HepG2 (cell line): ENCODE data around the gene CHMP1A. TPM values are rescaled to one million over a fixed set of nuclear protein-coding genes. Genes with fewer than 3 reads are reported as not detected.

Experiments
- ATM ChIP-seq: fragments of 450-650 bp; IDR thresholded peaks from 2 replicates; pipeline ENCODE4 v1.7.1; 2017; ENCODE audit warnings: mild to moderate bottlenecking, borderline replicate concordance
- ETS1 ChIP-seq: sonication (generic); formaldehyde crosslinking; IDR thresholded peaks from 2 replicates; pipeline ENCODE4 v1.4.0; 2020; ENCODE audit warnings: missing genetic modification reagents
- FOXA3 ChIP-seq: IDR thresholded peaks from 2 replicates; pipeline ENCODE4 v1.6.1; 2016; ENCODE audit warnings: missing genetic modification reagents, missing compliant biosample characterization
- GABPA ChIP-seq, 2 experiments: IDR thresholded peaks; 2 replicates each; pipeline ENCODE4 v1.6.1; 2011 to 2016; ENCODE audit warnings: low read depth in 2 of 2, low read length in 1 of 2, missing biosample characterization in 1 of 2, missing genetic modification characterization in 1 of 2
- JUN ChIP-seq: sonication (generic); formaldehyde crosslinking; IDR thresholded peaks from 2 replicates; pipeline ENCODE4 v1.4.0; 2020; ENCODE audit warnings: mild to moderate bottlenecking, missing genetic modification reagents
- SMAD1 ChIP-seq: sonication (generic); formaldehyde crosslinking; IDR thresholded peaks from 2 replicates; pipeline ENCODE4 v1.4.0; 2020; ENCODE audit warnings: missing genetic modification reagents, low read depth, mild to moderate bottlenecking, borderline replicate concordance
- SP140L ChIP-seq: sonication (generic); formaldehyde crosslinking; IDR thresholded peaks from 2 replicates; pipeline ENCODE4 v1.4.0; 2020; ENCODE audit warnings: missing genetic modification reagents, borderline replicate concordance
- STAT6 ChIP-seq: sonication (generic); formaldehyde crosslinking; IDR thresholded peaks from 2 replicates; pipeline ENCODE4 v1.4.0; 2020; ENCODE audit warnings: missing genetic modification reagents, mild to moderate bottlenecking, borderline replicate concordance
- YEATS2 ChIP-seq: sonication (generic); formaldehyde crosslinking; IDR thresholded peaks from 2 replicates; pipeline ENCODE4 v1.4.0; 2020; ENCODE audit warnings: missing genetic modification reagents, borderline replicate concordance
- ZBTB46 ChIP-seq: sonication (generic); formaldehyde crosslinking; IDR thresholded peaks from 2 replicates; pipeline ENCODE4 v1.4.0; 2020; ENCODE audit warnings: mild to moderate bottlenecking, missing genetic modification reagents, borderline replicate concordance
- ZFP36 ChIP-seq: fragments of 150-350 bp; IDR thresholded peaks from 2 replicates; pipeline ENCODE4 v1.6.1; 2018; ENCODE audit warnings: borderline replicate concordance, low read length, low read depth; ENCODE audit not compliant: partially characterized antibody
- ZFP62 ChIP-seq: sonication (generic); formaldehyde crosslinking; IDR thresholded peaks from 2 replicates; pipeline ENCODE4 v1.4.0; 2020; ENCODE audit warnings: missing genetic modification reagents
- ZHX2 ChIP-seq, 2 experiments: sonication (generic) in 1 of 2; formaldehyde crosslinking in 1 of 2; IDR thresholded peaks; 2 replicates each; pipeline versions ENCODE4 v1.6.1 to v1.9.0; 2014 to 2022; ENCODE audit warnings: antibody characterized with exemption in 1 of 2, borderline replicate concordance in 1 of 2, inconsistent platforms in 1 of 2, low read depth in 1 of 2, missing genetic modification reagents in 1 of 2
- ZNF136 ChIP-seq: sonication (generic); formaldehyde crosslinking; IDR thresholded peaks from 2 replicates; pipeline ENCODE4 v1.8.1; 2022; ENCODE audit warnings: low read depth, mild to moderate bottlenecking, moderate library complexity, missing genetic modification reagents
- ZNF383 ChIP-seq: sonication (generic); formaldehyde crosslinking; IDR thresholded peaks from 2 replicates; pipeline ENCODE4 v1.4.0; 2020; ENCODE audit warnings: missing genetic modification reagents, mild to moderate bottlenecking, borderline replicate concordance
- ZNF615 ChIP-seq: sonication (generic); formaldehyde crosslinking; IDR thresholded peaks from 2 replicates; pipeline ENCODE4 v1.5.0; 2020; ENCODE audit warnings: mild to moderate bottlenecking, missing genetic modification reagents, borderline replicate concordance
- polyA plus RNA-seq, 8 experiments: library from polyadenylated mRNA; depleted of rRNA in 3 of 8; stranded (reverse) in 7 of 8; unstranded in 1 of 8; fragments of >200 nt; fragmentation: Illumina TruSeq in 4 of 8; extraction: Trizol in 4 of 8; gene quantifications; 2 replicates each; pipeline versions ENCODE4 v1.2.1 to v1.2.3, GENCODE V29; 2011 to 2016; ENCODE audit warnings: low read depth in 4 of 8, missing spikeins in 1 of 8, mixed read lengths in 1 of 8; ENCODE audit not compliant: insufficient read depth in 1 of 8
- total RNA-seq, 5 experiments: library from RNA; depleted of rRNA; stranded (reverse); fragments of >200 nt; fragmentation: Illumina TruSeq; extraction: Trizol; gene quantifications; 2 replicates each; pipeline ENCODE4 v1.2.3, GENCODE V29; 2016; ENCODE audit warnings: low read depth in 1 of 5

CHMP1A gene
- total and polyA plus RNA-seq, 2 of the 13 experiments (the other 11 are each of a cell fraction or from before 2014, with no cell fraction given): 69.4 to 73.3 TPM

GRCh38 chr16:89695086-89695874, 37.8 kb upstream of the CHMP1A start (continued):
- TF ChIP-seq ZNF615 (CRISPR knock-in tag) (no peak), STAT6 (CRISPR knock-in tag) (no peak; the same call in 1 of the 2 replicates), ZNF136 (0 out of 2 replicates have a peak, but pooled peaks have one; percentile 21), ZFP36 (no peak), ATM (no peak), ZFP62 (CRISPR knock-in tag) (no peak), JUN (CRISPR knock-in tag) (no peak), SP140L (CRISPR knock-in tag) (no peak), FOXA3 (CRISPR knock-in tag) (no peak), GABPA (IDR thresholded peaks at IDR 0.05; ENCODE audit: low read depth, low read length) (no peak), GABPA (CRISPR knock-in tag; IDR thresholded peaks at IDR 0.05; ENCODE audit: low read depth) (no peak), SMAD1 (CRISPR knock-in tag) (0 out of 2 replicates have a peak, but pooled peaks have one; percentile 77), YEATS2 (CRISPR knock-in tag) (no peak), ZBTB46 (no peak; the same call in 1 of the 2 replicates), ETS1 (no peak), ZNF383 (CRISPR knock-in tag) (no peak), ZHX2 (IDR thresholded peaks at IDR 0.05; ENCODE audit: low read depth) (no peak), ZHX2 (CRISPR knock-in tag; IDR thresholded peaks at IDR 0.05; ENCODE audit: borderline replicate concordance) (no peak)
